A673 (cell line): ENCODE data around the gene SLC2A4. TPM values are rescaled to one million over a fixed set of nuclear protein-coding genes. Genes with fewer than 3 reads are reported as not detected.

Source experiments
- BruUV-seq: library from RNA; stranded (reverse); fragments of 400-500 nt; replicated peaks from 2 replicates; lab custom pipeline; 2021; lab: Mats Ljungman, UMichigan
- CTCF ChIA-PET: fragments of 300-600 bp; sonication (Branson Sonifier 250); formaldehyde crosslinking; loops from one replicate; lab custom pipeline; 2022; ENCODE audit warnings: antibody characterized with exemption; lab: Charles Lee
- POLR2A ChIA-PET: fragments of 300-600 bp; sonication (Branson Sonifier 250); formaldehyde crosslinking; loops from one replicate; lab custom pipeline; 2022; ENCODE audit warnings: antibody characterized with exemption; ENCODE audit not compliant: low non-redundant PET; lab: Charles Lee
- DNase-seq: peaks from one replicate; pipeline ENCODE4 v3.0.0-alpha.2; 2015; ENCODE audit warnings: low spot score
- H3K27ac ChIP-seq: fragments of 200-600 bp; sonication (generic); 2 replicates; pipeline ENCODE4 v1.5.1; 2016; ENCODE audit warnings: mixed run types, low read depth, mild to moderate bottlenecking, mixed read lengths, antibody characterized with exemption, low read length; ENCODE audit not compliant: poor library complexity, severe bottlenecking
- H3K27me3 ChIP-seq: fragments of 200-600 bp; sonication (generic); replicated peaks from 2 replicates; pipeline ENCODE4 v1.6.1; 2017; ENCODE audit warnings: mixed run types, low read depth, mild to moderate bottlenecking, mixed read lengths, antibody characterized with exemption, low read length; ENCODE audit not compliant: insufficient read depth, poor library complexity
- H3K36me3 ChIP-seq: fragments of 200-600 bp; sonication (generic); 2 replicates; pipeline ENCODE4 v1.6.1; 2016; ENCODE audit warnings: mixed run types, mild to moderate bottlenecking, mixed read lengths, antibody characterized with exemption, low read length; ENCODE audit not compliant: insufficient read depth, poor library complexity, severe bottlenecking
- H3K4me1 ChIP-seq: fragments of 200-600 bp; sonication (generic); 2 replicates; pipeline ENCODE4 v1.6.1; 2017; ENCODE audit warnings: mixed run types, mild to moderate bottlenecking, mixed read lengths, antibody characterized with exemption, low read length; ENCODE audit not compliant: insufficient read depth, poor library complexity, severe bottlenecking
- H3K4me3 ChIP-seq: fragments of 200-600 bp; sonication (generic); 2 replicates; pipeline ENCODE4 v1.5.1; 2016; ENCODE audit warnings: low read depth, mixed run types, mild to moderate bottlenecking, mixed read lengths, low read length; ENCODE audit not compliant: poor library complexity, severe bottlenecking
- H3K9me3 ChIP-seq: fragments of 200-600 bp; sonication (generic); 2 replicates; pipeline ENCODE4 v1.6.1; 2016; ENCODE audit warnings: mixed run types, low read depth, mild to moderate bottlenecking, mixed read lengths, antibody characterized with exemption, low read length; ENCODE audit not compliant: poor library complexity, severe bottlenecking
- EZH2 ChIP-seq: fragments of 200-600 bp; sonication (generic); IDR thresholded peaks from 2 replicates; pipeline ENCODE4 v1.6.1; 2017; ENCODE audit warnings: borderline replicate concordance, low read depth, mild to moderate bottlenecking, mixed read lengths, antibody characterized with exemption, low read length; ENCODE audit not compliant: poor library complexity, severe bottlenecking
- intact Hi-C: fragments of 100-400 bp; cut with micrococcal nuclease; formaldehyde crosslinking; loops from one replicate; pipeline ENCODE4 v1.10.0; 2022; ENCODE audit not compliant: unreplicated experiment
- total RNA-seq: library from RNA; stranded (reverse); gene quantifications from 2 replicates; pipeline ENCODE4 v1.2.3, GENCODE V29; 2021
- TF ChIP-seq, protein P1 (sequence below): fragments of 300-800, 200-600 bp; sonication (generic); conservative IDR thresholded peaks from 2 replicates; pipeline ENCODE4 v1.5.1; 2017; ENCODE audit warnings: low read depth, mild to moderate bottlenecking, antibody characterized with exemption, low read length, moderate library complexity, mixed read lengths

Gene SLC2A4
- total RNA-seq, 1 experiment from 2014 or later = 0.67 TPM

GRCh38 chr17:7252176-7253043, 29.1 kb upstream of the SLC2A4 start, which contains the start of gene ELP5:
ELP5 (plus strand) TSS chr17:7252215; CDS start chr17:7252551, 336 bp downstream.
- Histone ChIP-seq H3K4me3 (peak within 1 kb of the TSS; percentile 74), H3K27me3 (no peaks in the 10 kb centered on the region), H3K4me1 (peaks cover 17% of the 10 kb centered on the region), H3K36me3 (peaks cover 17% of the 10 kb centered on the region), H3K9me3 (no peaks in the 10 kb centered on the region), H3K27ac (peak within 1 kb of the TSS; percentile 98)
- peak; percentile 94 for DNase-seq
- POLR2A ChIA-PET = no interaction called here
- no peak for TF ChIP-seq EZH2
- TF ChIP-seq, protein P1, sequence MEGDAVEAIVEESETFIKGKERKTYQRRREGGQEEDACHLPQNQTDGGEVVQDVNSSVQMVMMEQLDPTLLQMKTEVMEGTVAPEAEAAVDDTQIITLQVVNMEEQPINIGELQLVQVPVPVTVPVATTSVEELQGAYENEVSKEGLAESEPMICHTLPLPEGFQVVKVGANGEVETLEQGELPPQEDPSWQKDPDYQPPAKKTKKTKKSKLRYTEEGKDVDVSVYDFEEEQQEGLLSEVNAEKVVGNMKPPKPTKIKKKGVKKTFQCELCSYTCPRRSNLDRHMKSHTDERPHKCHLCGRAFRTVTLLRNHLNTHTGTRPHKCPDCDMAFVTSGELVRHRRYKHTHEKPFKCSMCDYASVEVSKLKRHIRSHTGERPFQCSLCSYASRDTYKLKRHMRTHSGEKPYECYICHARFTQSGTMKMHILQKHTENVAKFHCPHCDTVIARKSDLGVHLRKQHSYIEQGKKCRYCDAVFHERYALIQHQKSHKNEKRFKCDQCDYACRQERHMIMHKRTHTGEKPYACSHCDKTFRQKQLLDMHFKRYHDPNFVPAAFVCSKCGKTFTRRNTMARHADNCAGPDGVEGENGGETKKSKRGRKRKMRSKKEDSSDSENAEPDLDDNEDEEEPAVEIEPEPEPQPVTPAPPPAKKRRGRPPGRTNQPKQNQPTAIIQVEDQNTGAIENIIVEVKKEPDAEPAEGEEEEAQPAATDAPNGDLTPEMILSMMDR = peak; percentile 46
- CTCF ChIA-PET = no interaction called here
- intact Hi-C loops = loop anchor here (5.0 kb wide), 1 partner anchor 55 kb away; the partner anchor contains the start of gene EIF5A
- BruUV-seq = TSS peak; percentile 76

DNA sequence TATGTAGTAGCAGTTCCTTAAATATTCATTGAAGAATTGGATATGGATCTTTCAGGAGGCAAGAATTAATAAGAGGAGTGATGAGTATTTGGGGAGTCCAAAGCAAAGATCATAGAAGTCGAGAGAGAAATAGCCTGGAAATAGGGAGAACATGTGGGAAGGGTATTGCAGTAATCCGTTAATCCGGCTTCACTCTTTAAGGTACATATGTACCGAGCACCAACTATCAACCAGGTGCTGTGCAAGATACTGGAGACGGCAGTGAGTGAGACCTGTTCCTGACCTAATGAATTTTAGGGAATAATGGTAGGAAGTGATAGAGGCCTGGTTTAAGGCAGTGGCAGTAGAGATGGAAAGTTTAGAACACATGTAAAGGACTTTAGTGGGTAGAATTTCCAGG, 28.4 kb upstream of the SLC2A4 start:
- BruUV-seq = no TSS peak
- TF ChIP-seq, protein P1 = no peak
- no peak for TF ChIP-seq EZH2
- POLR2A ChIA-PET = no interaction called here
- Histone ChIP-seq H3K36me3 (peaks cover 17% of the 10 kb centered on the region), H3K27ac (peak overlapping the region; percentile 98), H3K27me3 (no peaks in the 10 kb centered on the region), H3K4me1 (peaks cover 17% of the 10 kb centered on the region), H3K9me3 (no peaks in the 10 kb centered on the region), H3K4me3 (peak overlapping the region; percentile 74)
- DNase-seq = no peak
- intact Hi-C loops = loop anchor here (5.0 kb wide), 1 partner anchor 54 kb away; the partner anchor contains the start of gene EIF5A
- CTCF ChIA-PET = no interaction called here

GRCh38 chr17:7254511-7254910, 27.0 kb upstream of the SLC2A4 start:
- Histone ChIP-seq H3K36me3 (peaks cover 26% of the 10 kb centered on the region), H3K4me1 (peaks cover 21% of the 10 kb centered on the region), H3K9me3 (no peaks in the 10 kb centered on the region), H3K27me3 (no peaks in the 10 kb centered on the region), H3K4me3 (no peak overlapping the region), H3K27ac (no peak overlapping the region)
- ChIA-PET CTCF (no interaction called here), POLR2A (no interaction called here)
- intact Hi-C loops = loop anchor here (5.0 kb wide), 1 partner anchor 53 kb away; the partner anchor contains the start of gene EIF5A
- TF ChIP-seq, protein P1 = no peak
- no peak for TF ChIP-seq EZH2
- BruUV-seq = no TSS peak
- no peak for DNase-seq
